ENCODE data around the gene HLA-DQB1.
"Not testable (repeated sequence)": the region's sequence is repeated elsewhere in the genome, so short reads cannot be mapped to it uniquely, and the experiment has no call there.

HLA-DQB1 gene

DNA sequence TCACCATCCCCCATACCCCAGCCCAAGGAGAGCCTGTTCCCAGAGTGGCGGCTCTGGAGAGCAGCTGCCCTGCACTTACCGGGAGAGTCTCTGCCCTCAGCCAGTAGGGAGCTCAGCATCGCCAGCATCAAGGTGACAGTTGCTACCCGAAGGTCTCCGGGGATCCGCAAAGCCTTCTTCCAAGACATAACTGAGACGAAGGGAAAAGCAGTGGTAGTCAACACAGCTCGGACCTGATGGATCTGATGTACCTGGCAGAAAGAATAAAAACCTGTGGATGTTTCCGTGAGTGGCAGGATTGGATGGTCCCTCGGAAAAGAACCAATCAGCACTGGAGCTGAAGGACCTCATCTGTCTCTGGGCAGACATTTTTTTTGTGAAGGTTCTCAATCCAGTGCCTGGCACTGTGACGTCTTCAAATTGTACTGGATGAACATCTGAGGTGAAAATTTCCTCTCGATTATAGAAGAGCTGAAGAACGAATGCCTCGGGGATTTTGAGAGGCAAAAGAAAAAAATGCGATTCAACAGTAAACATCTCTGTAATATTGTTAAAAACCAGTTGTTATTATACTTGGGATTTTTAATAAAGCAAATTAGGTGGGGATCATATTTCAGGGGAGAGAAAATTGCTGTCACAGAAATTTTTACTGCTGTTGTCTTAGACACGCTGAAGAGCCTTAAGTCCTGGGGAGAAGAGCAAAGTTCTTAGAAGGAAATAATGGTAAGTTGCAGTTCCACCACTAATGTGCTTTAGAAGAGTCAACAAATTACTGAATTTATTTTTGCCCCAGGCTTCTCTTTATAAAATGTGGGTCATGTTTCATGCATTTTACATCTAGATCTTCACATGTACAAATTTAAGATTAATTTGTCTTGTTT, at the start of gene HLA-DQB1:
TSS of gene HLA-DQB1 (minus strand) at position 238 of the 881 bp plus-strand sequence. CDS start at position 188, 50 bp downstream.
- in situ Hi-C loops (cut with MboI; ENCODE audit: low sequenced_read_pairs): no loop called here

DNA sequence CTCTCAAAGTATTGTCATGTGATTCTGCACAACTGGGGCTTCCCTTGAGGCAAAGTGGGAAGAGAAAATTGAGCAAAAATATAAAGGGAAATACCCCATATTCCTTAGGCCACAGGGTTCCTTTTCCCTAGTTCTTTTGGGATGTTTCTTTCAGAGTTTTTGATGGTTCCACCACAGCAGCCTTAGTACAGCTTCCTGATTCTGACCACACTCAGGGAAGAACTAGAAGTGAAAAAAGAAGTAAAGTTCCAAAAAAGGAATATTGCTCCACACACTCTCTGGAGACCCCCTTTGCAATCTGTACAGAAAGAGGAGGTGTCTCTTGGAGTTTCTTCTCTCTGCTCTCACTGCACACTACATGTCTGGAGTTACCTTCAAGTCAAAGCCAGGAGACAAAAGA, 46.8 kb upstream of the HLA-DQB1 start:
- in situ Hi-C loops (cut with MboI; ENCODE audit: low sequenced_read_pairs): no loop called here

DNA sequence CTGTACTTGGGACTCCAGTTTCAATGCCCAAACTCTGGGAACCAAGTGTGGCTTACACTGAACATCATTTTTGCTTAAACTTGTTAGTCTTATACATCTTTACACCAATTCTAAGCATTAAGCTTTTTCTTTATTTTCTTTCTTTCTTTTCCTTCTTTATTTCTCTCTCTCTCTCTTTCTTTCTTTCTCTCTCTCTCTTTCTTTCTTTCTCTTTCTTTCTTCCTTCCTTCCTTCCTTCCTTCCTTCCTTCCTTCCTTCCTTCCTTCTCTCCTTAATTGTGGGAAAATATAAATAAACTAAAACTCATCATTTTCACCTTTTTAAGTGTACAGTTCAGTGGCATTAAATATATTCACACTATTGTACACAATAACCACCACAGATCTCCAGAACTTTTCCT, 43.2 kb upstream of the HLA-DQB1 start:
- in situ Hi-C loops (cut with MboI; ENCODE audit: low sequenced_read_pairs): no loop called here

DNA sequence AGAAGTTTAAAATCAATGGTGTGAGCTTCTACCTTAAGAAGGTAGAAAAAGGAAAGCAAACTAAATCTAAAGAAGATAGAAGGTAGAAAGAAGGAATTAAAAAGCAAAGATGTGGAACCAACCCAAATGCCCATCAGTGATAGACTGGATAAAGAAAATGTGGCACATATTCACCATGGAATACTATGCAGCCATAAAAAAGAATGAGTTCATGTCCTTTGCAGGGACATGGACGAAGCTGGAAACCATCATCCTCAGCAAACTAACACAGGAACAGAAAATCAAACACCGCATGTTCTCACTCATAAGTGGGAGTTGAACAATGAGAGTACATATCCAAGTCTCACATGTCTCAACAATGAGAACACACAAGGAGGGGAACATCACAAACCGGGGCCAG, 38.7 kb upstream of the HLA-DQB1 start:
- in situ Hi-C loops (cut with MboI; ENCODE audit: low sequenced_read_pairs): not testable (repeated sequence)

DNA sequence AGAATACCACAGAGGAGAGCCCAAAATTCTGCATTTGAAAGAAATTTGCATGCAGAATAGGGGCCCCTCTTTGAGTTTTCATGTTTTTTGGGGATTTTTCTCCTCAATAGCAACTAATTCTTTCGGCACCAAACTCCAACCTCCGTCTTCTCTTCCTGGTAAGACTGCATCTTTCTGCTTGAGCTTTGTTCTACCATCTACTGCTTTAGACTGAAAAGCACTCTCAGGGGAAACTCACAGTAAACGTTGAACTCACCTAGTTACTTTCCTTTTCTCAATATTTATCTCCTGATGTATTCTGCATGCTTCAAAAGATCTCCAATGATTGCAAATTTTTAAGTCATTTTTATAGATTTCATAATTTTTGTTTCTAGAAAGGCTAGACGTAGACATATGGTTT, 36.9 kb upstream of the HLA-DQB1 start:
- in situ Hi-C loops (cut with MboI; ENCODE audit: low sequenced_read_pairs): no loop called here

DNA sequence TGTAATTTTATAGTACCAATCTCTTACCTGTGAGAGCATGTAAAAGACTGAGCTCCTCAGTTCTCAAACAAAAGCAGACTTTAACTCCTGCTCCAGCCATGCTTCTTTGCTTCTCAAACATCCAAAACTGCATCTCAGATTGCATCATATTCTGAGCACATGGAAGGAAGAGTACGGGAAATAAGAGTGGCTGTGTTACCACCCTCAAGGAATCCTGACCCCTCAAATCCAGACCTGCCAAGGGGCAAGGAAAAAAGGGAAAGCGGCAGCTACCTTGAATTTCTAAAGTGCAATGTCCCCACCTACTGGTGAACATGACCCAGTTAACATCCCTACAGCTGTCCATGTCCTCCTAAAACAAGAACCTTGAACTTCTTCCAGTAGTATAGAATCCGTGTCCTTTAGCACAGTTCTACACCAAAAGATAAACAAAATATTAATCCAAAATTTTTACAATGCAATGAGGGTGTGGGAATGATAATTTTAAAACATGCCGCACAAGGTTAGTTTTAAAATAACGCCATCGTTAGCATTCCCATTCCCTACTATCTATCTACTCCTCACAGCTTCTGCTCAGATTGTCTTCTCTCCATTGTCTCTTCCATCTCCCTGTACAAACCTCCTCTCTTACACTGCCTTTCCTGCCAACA, 34.1 kb upstream of the HLA-DQB1 start:
- in situ Hi-C loops (cut with MboI; ENCODE audit: low sequenced_read_pairs): no loop called here

DNA sequence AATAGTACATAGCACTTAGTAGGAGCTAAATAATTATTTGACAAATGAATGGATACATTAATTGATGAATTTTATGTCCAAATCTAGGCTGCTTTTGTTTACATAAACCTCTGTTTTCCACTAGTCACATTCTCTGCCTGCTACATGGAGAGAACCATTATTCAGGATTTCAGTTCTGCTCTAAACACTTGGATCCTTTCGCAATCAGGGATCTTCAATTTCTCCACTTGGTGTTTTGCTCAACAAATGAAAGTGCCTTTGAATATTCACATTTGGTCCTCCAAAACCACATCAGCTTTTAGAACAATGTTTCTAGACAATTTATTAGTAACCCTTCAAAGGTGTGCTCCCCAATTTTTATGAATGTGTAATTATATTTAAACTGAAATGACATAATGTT, 30.6 kb upstream of the HLA-DQB1 start:
- in situ Hi-C loops (cut with MboI; ENCODE audit: low sequenced_read_pairs): no loop called here

DNA sequence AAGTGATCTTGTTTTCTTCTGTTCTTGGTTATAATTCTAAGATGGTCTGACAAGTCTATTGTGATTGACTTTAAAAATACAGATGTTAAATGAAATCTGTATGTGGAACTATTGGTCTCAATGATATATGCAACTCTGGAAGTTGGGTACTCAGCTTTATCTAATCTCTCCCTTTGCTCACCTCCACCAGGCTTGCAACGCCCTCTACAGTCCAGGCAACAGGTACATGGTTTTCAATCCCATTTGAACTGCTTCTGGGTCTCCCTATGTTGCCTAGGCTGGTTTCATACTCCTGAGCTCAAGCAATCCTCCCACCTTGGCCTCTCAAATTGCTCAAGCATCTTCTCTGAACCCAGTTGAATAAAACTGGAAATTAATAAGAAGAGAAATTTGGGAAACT, 25.6 kb upstream of the HLA-DQB1 start:
- in situ Hi-C loops (cut with MboI; ENCODE audit: low sequenced_read_pairs): no loop called here

DNA sequence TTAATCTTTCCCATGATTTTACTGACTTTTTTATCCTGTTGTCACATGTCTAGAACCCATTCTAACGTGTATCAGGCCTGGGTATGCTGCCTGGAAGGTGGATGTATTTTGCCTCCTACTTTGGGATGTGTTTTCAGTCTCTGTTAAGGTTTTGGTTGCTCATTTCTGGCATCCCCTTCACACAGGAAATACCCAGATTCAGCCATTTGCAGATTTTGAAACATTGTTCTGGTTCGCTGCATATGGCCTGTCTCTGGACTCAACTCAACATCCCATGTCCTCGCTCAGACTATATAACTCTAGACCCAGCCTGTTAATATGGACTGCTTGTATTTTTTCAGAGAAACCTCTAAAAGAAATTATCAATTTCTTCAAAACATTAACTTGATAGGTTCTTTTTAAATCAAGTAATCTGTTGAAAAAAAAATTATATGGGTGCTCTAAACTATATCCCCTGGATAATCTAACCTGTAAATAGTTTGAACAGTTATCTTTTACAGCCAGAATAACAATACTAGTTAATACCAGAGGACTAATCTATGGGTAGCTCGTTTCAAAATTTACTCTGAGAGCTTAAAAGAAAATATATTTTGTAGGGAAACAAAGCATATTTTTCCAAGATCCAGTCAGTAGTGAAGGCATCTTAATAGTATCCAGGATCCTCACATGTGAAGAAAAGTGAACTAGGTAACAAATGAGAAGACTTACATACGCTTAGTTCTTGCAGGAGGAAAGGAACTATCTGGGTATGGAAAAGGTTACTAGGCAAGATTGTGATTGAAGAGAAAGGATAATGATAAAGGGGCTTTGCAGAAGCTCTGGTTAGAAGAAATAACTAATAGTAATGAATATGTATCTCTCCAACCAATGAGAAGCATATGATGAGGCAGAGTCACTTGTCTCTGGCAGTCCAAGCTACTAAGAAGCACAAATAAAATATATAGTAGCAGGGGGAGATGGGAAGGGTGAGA, 23.4 kb upstream of the HLA-DQB1 start:
- in situ Hi-C loops (cut with MboI; ENCODE audit: low sequenced_read_pairs): no loop called here

GRCh38 chr6:32685603-32686002, 19.1 kb upstream of the HLA-DQB1 start:
- in situ Hi-C loops (cut with MboI; ENCODE audit: low sequenced_read_pairs): no loop called here

DNA sequence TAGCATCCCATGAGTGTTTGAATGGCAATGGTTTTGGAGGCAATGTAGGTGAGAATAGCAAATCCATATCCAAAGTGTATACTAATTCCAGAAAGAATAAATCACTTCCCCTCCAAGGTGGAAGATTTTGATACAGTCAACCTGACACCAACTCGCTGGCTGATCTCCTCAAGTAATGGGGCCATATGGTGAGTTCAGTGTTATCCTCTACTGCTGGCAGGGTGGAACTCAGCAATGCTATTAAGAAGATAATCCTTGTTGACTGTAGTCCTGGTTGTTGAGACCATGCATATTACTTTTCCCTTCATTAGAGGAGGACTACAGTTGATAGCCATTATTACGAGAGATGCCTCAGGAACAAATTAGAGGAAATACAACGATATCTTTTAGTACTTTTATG, 17.8 kb upstream of the HLA-DQB1 start:
- in situ Hi-C loops (cut with MboI; ENCODE audit: low sequenced_read_pairs): no loop called here

GRCh38 chr6:32680055-32680454, 13.6 kb upstream of the HLA-DQB1 start:
- in situ Hi-C loops (cut with MboI; ENCODE audit: low sequenced_read_pairs): no loop called here

- in situ Hi-C loops (cut with MboI; ENCODE audit: low sequenced_read_pairs): no loop called here
Measured at GRCh38 chr6:32679492-32679891, 13.0 kb upstream of the HLA-DQB1 start.

DNA sequence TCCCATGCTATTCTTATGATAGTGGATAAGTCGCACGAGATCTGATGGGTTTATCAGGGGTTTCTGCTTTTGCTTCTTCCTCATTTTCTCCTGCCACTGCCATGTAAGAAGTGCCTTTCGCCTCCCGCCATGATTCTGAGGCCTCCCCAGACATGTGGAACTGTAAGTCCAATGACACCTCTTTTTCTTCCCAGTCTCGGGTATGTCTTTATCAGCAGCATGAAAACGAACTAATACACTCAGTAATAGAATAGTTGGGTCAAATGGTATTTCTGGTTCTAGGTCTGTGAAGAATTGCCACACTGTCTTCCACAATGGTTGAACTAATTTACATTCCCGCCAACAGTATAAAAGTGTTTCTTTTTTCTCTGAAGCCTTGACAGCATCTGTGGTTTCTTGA, 7.7 kb upstream of the HLA-DQB1 start:
- in situ Hi-C loops (cut with MboI; ENCODE audit: low sequenced_read_pairs): not testable (repeated sequence)

DNA sequence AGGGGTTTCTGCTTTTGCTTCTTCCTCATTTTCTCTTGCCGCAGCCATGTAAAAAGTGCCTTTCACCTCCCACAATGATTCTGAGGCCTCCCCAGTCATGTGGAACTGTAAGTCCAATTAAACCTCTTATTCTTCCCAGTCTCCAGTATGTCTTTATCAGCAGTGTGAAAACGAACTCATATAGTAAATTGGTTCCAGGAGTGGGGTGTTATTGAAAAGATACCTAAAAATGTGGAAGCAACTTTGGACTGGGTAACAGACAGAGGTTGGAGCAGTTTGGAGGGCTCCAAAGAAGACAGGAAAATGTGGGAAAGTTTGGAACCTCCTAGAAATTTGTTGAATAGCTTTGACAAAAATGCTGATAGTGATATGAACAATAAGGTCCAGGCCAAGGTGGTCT, 5.5 kb upstream of the HLA-DQB1 start:
- in situ Hi-C loops (cut with MboI; ENCODE audit: low sequenced_read_pairs): not testable (repeated sequence)

DNA sequence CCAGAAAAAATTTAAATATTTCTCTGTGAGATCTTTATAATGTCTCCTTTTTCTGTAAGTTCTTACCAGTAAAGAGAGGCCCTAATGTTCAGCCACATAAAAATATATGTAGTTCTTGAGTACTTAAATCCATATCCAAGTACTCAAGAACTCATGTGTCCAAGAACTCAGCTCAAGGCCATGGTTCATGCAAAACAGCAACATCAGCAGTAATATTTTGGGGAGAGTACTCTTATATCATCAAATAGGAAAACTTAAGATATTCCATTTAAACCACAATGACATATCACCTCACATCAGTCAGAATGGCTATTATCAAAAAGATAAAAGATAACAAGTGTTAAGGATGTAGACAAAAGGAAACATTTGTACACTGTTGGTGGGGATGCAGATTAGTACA, 3.4 kb upstream of the HLA-DQB1 start:
- in situ Hi-C loops (cut with MboI; ENCODE audit: low sequenced_read_pairs): no loop called here

- in situ Hi-C loops (cut with MboI; ENCODE audit: low sequenced_read_pairs): no loop called here
Measured at GRCh38 chr6:32669240-32669639, 2.8 kb upstream of the HLA-DQB1 start.

- in situ Hi-C loops (cut with MboI; ENCODE audit: low sequenced_read_pairs): no loop called here
Measured at GRCh38 chr6:32668226-32668747, 1.8 kb upstream of the HLA-DQB1 start.

DNA sequence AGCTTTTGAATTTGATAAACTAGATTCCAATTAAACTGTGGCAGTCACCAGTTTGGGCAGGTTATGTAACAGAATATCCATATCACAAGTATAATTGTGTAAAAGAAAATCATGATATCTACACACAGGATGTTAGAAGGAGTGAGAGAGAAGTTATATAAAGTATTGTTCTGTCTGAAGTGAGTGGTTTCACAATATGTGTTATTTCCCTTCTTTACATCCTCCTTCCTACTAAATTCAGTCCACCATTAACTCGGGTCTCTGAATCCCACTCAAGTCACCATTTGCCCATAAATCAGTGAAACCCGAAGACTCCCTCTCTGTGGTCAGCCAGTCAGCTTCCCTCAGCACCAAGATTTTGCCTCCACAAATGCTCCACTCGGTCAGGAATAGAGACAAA, 796 bp downstream of the HLA-DQB1 start:
- in situ Hi-C loops (cut with MboI; ENCODE audit: low sequenced_read_pairs): no loop called here

DNA sequence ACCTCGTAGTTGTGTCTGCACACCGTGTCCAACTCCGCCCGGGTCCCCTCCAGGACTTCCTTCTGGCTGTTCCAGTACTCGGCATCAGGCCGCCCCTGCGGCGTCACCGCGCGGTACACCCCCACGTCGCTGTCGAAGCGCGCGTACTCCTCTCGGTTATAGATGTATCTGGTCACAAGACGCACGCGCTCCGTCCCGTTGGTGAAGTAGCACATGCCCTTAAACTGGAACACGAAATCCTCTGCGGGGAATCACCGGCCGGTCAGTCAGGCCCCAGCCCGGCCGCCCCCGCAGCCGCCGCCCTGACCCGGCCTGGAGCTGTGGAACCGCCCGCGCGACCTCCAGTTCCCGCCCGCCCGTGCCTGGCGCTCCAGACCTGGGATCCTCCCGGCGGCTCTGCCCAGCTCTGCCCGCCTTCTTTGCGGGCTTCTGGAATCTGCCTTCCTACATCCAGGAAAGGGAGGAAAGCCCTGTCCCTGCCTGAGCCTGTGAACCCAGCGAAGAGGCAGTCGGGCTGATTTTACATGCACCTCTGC, 1.6 kb downstream of the HLA-DQB1 start:
- in situ Hi-C loops (cut with MboI; ENCODE audit: low sequenced_read_pairs): no loop called here

GRCh38 chr6:32664354-32664753, 2.1 kb downstream of the HLA-DQB1 start:
- in situ Hi-C loops (cut with MboI; ENCODE audit: low sequenced_read_pairs): no loop called here

Data from hTERT RPE-1 (cell line).